Gastrocnemius medialis (tissue), 4 donors: ENCODE measurements around the gene DAPK1. TPM values are rescaled to one million over a fixed set of nuclear protein-coding genes. Genes with fewer than 3 reads are reported as not detected.

Experiments used
- ATAC-seq, 2 donors: fragments of 150-250 bp; one replicate each; pipeline ENCODE4 v1.9.1; 2016
- DNase-seq, 2 donors: peaks; one replicate each; pipeline ENCODE4 v3.0.0-alpha.2; 2019
- H3K27ac ChIP-seq, 4 donors: fragments of 200-600 bp; sonication (generic); 1 replicate in 1 of 4; 2 replicates in 3 of 4; pipeline ENCODE4 v1.5.1; 2016 to 2018; ENCODE audit warnings: mild to moderate bottlenecking in 2 of 4, moderate library complexity in 1 of 4
- H3K27me3 ChIP-seq, 3 donors: fragments of 200-600 bp; sonication (generic) in 2 of 3; 1 replicate in 1 of 3; 2 replicates in 2 of 3; pipeline versions ENCODE4 v1.5.1 to v1.6.0; 2016 to 2019; ENCODE audit warnings: mild to moderate bottlenecking in 1 of 3, moderate library complexity in 1 of 3
- H3K36me3 ChIP-seq, 2 donors: fragments of 200-600 bp; sonication (generic) in 1 of 2; one replicate each; pipeline ENCODE4 v1.5.1; 2017 to 2018
- H3K4me1 ChIP-seq, 2 donors: fragments of 200-600 bp; sonication (generic) in 1 of 2; one replicate each; pipeline ENCODE4 v1.5.1; 2016 to 2017; ENCODE audit warnings: mild to moderate bottlenecking in 2 of 2
- H3K4me3 ChIP-seq, 4 donors: fragments of 200-600 bp; sonication (generic) in 3 of 4; 1 replicate in 1 of 4; 2 replicates in 3 of 4; pipeline ENCODE4 v1.5.1; 2016 to 2019; ENCODE audit warnings: mild to moderate bottlenecking in 2 of 4
- H3K9me3 ChIP-seq, 3 donors: fragments of 200-600 bp; sonication (generic) in 2 of 3; 1 replicate in 1 of 3; 2 replicates in 2 of 3; pipeline ENCODE4 v1.5.1; 2016 to 2019
- CTCF ChIP-seq, 5 experiments: fragments of 450-650 bp in 3 of 5; fragments of 200-600 bp in 2 of 5; sonication (generic) in 2 of 5; IDR thresholded peaks in 4 of 5; conservative IDR thresholded peaks in 1 of 5; 1 replicate in 4 of 5; 2 replicates in 1 of 5; pipeline ENCODE4 v1.5.1; 2016 to 2019; ENCODE audit warnings: antibody characterized with exemption in 5 of 5, mild to moderate bottlenecking in 3 of 5, moderate library complexity in 3 of 5
- POLR2A ChIP-seq, 2 donors: fragments of 450-650 bp; IDR thresholded peaks; one replicate each; pipeline ENCODE4 v1.6.1; 2017; ENCODE audit warnings: antibody characterized with exemption in 2 of 2, mild to moderate bottlenecking in 2 of 2, moderate library complexity in 2 of 2
- in situ Hi-C, 4 donors: fragments of 200-750 bp; cut with MboI; loops; one replicate each; pipeline versions ENCODE4 v1.15.0 to v1.8.0; 2017; ENCODE audit warnings: low sequenced_read_pairs in 4 of 4
- intact Hi-C: fragments of 100-400 bp; cut with DNase I; formaldehyde crosslinking; loops from one replicate; pipeline ENCODE4 v1.15.1; 2023; ENCODE audit warnings: low total_unique reads
- total RNA-seq, 4 donors: library from RNA; depleted of rRNA; stranded (reverse); fragments of >200 nt; gene quantifications; one replicate each; pipeline versions ENCODE4 v1.1.0 to v1.2.3, GENCODE V29; 2016

The DAPK1 gene
- total RNA-seq, 4 donors from 2014 or later = 1.2 to 4.3 (median 2.7) TPM

- TF ChIP-seq POLR2A (IDR thresholded peaks at IDR 0.05) (no peak), CTCF (IDR thresholded peaks at IDR 0.05 in 4 of 5, conservative IDR thresholded peaks at IDR 0.05 in 1 of 5) (no peak)
- no peaks in the 10 kb centered on the region for H3K27me3 ChIP-seq
- no peaks in the 10 kb centered on the region for H3K4me1 ChIP-seq
- H3K9me3 ChIP-seq = no peaks in the 10 kb centered on the region
- DNase-seq (no peak), ATAC-seq (no peak)
- intact Hi-C loops (no loop called here), in situ Hi-C loops (no loop called here)
- H3K36me3 ChIP-seq = no peaks in the 10 kb centered on the region
- no peak overlapping the region for H3K4me3 ChIP-seq
- H3K27ac ChIP-seq = no peak overlapping the region
Observed at GRCh38 chr9:87698069-87698809, 200.6 kb downstream of the DAPK1 start.

- Histone ChIP-seq H3K4me1 (no peaks in the 10 kb centered on the region), H3K9me3 (no peaks in the 10 kb centered on the region), H3K36me3 (no peaks in the 10 kb centered on the region), H3K27me3 (no peaks in the 10 kb centered on the region), H3K4me3 (no peak overlapping the region), H3K27ac (no peak overlapping the region)
- TF ChIP-seq POLR2A (IDR thresholded peaks at IDR 0.05) = no peak
- no peak for TF ChIP-seq CTCF (IDR thresholded peaks at IDR 0.05 in 4 of 5, conservative IDR thresholded peaks at IDR 0.05 in 1 of 5)
- in situ Hi-C loops (no loop called here), intact Hi-C loops (no loop called here)
- no peak for DNase-seq
- no peak for ATAC-seq
Observed at GRCh38 chr9:87699835-87700234, 202.2 kb downstream of the DAPK1 start.

GRCh38 chr9:87701491-87701890 is 203.8 kb downstream of the DAPK1 start:
- H3K27ac ChIP-seq = no peak overlapping the region
- intact Hi-C loops (no loop called here), in situ Hi-C loops (no loop called here)
- no peak overlapping the region for H3K4me3 ChIP-seq
- H3K27me3 ChIP-seq = no peaks in the 10 kb centered on the region
- ATAC-seq (no peak), DNase-seq (no peak)
- no peak for TF ChIP-seq CTCF (IDR thresholded peaks at IDR 0.05 in 4 of 5, conservative IDR thresholded peaks at IDR 0.05 in 1 of 5)
- no peaks in the 10 kb centered on the region for H3K4me1 ChIP-seq
- H3K36me3 ChIP-seq = no peaks in the 10 kb centered on the region
- H3K9me3 ChIP-seq = no peaks in the 10 kb centered on the region

GRCh38 chr9:87701931-87702421 is 204.3 kb downstream of the DAPK1 start:
- no peak overlapping the region for H3K4me3 ChIP-seq
- DNase-seq (no peak), ATAC-seq (no peak)
- no peaks in the 10 kb centered on the region for H3K4me1 ChIP-seq
- in situ Hi-C loops = no loop called here
- no peak overlapping the region for H3K27ac ChIP-seq
- intact Hi-C loops = no loop called here
- no peaks in the 10 kb centered on the region for H3K27me3 ChIP-seq
- peaks cover 0 to 1% of the 10 kb centered on the region in 2 donors for H3K36me3 ChIP-seq
- no peak for TF ChIP-seq CTCF (IDR thresholded peaks at IDR 0.05 in 4 of 5, conservative IDR thresholded peaks at IDR 0.05 in 1 of 5)
- no peaks in the 10 kb centered on the region for H3K9me3 ChIP-seq

DNA sequence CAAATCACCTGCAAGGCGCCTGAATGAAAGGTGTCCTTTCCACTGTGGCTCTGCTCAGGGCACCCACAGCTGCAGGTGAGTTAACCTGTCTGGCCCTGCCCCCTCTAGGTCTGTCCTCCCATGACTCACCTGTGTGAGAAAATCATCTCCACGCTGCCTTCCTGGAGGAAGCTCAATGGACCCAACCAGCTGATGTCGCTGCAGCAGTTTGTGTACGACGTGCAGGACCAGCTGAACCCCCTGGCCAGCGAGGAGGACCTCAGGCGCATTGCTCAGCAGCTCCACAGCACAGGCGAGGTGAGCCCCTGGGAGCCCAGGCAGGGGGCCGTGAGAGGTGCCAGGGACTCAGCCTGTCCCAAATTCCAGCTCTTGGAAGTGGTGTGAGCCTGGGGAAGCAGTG is 205.3 kb downstream of the DAPK1 start:
- intact Hi-C loops = no loop called here
- H3K4me1 ChIP-seq = no peaks in the 10 kb centered on the region
- no peak overlapping the region for H3K4me3 ChIP-seq
- DNase-seq (no peak), ATAC-seq (no peak)
- H3K27me3 ChIP-seq = no peaks in the 10 kb centered on the region
- H3K36me3 ChIP-seq = peaks cover 0 to 4% of the 10 kb centered on the region in 2 donors
- in situ Hi-C loops = no loop called here
- H3K27ac ChIP-seq = no peak overlapping the region
- no peak for TF ChIP-seq CTCF (IDR thresholded peaks at IDR 0.05 in 4 of 5, conservative IDR thresholded peaks at IDR 0.05 in 1 of 5)
- no peak for TF ChIP-seq POLR2A (IDR thresholded peaks at IDR 0.05)
- H3K9me3 ChIP-seq = no peaks in the 10 kb centered on the region
